Activated CD4-positive, alpha-beta T cell treated with anti-CD3 and anti-CD28 coated beads, Interleukin-2, amount 50 U/mL, for 48 hours (primary cell): ENCODE results near the gene CLMN.
"Not testable (repeated sequence)": the region's sequence is repeated elsewhere in the genome, so short reads cannot be mapped to it uniquely, and the experiment has no call there.

Experiments
- DNase-seq, 2 experiments: peaks; one replicate each; pipeline ENCODE4 v3.0.0-alpha.2; 2020

The CLMN gene

GRCh38 chr14:95215094-95215725 is 104.5 kb downstream of the CLMN start:
- no peak for DNase-seq

- DNase-seq = no peak
These were observed 105.9 kb downstream of the CLMN start for GRCh38 chr14:95213774-95214173.

GRCh38 chr14:95211721-95212504 is 107.8 kb downstream of the CLMN start:
- DNase-seq = no peak

GRCh38 chr14:95210699-95211098 is 109.0 kb downstream of the CLMN start:
- no peak for DNase-seq

- no peak for DNase-seq
These were observed 111.1 kb downstream of the CLMN start for GRCh38 chr14:95208598-95208997.

- no peak for DNase-seq
These were observed 112.1 kb downstream of the CLMN start for GRCh38 chr14:95207475-95208233.

- DNase-seq = no peak
These were observed 113.2 kb downstream of the CLMN start for GRCh38 chr14:95206534-95206933.

- DNase-seq = no peak
These were observed 115.0 kb downstream of the CLMN start for GRCh38 chr14:95204705-95205104.

- not testable (repeated sequence) for DNase-seq
These were observed 118.0 kb downstream of the CLMN start for GRCh38 chr14:95201745-95202144.

GRCh38 chr14:95200404-95200803 is 119.3 kb downstream of the CLMN start:
- no peak for DNase-seq

- no peak for DNase-seq
These were observed 120.3 kb downstream of the CLMN start for GRCh38 chr14:95199298-95199983.

- DNase-seq = no peak
These were observed 121.4 kb downstream of the CLMN start for GRCh38 chr14:95198320-95198719.

- DNase-seq = no peak
These were observed 122.2 kb downstream of the CLMN start for GRCh38 chr14:95197551-95197950.

GRCh38 chr14:95196826-95197545 is 122.7 kb downstream of the CLMN start:
- DNase-seq = no peak

- no peak for DNase-seq
These were observed 123.4 kb downstream of the CLMN start for GRCh38 chr14:95196268-95196667.

GRCh38 chr14:95195031-95195430 is 124.7 kb downstream of the CLMN start:
- no peak for DNase-seq

- DNase-seq = no peak
These were observed 126.6 kb downstream of the CLMN start for GRCh38 chr14:95193081-95193480.

GRCh38 chr14:95192311-95192710 is 127.4 kb downstream of the CLMN start:
- DNase-seq = no peak

- no peak for DNase-seq
These were observed 128.1 kb downstream of the CLMN start for GRCh38 chr14:95191445-95192199.

GRCh38 chr14:95190857-95191256 is 128.9 kb downstream of the CLMN start:
- no peak for DNase-seq

GRCh38 chr14:95190346-95190840 is 129.3 kb downstream of the CLMN start:
- no peak for DNase-seq
